Measurements from ENCODE around the gene AGT.
"Not testable (repeated sequence)": the region's sequence is repeated elsewhere in the genome, so short reads cannot be mapped to it uniquely, and the experiment has no call there.

Gene AGT

DNA sequence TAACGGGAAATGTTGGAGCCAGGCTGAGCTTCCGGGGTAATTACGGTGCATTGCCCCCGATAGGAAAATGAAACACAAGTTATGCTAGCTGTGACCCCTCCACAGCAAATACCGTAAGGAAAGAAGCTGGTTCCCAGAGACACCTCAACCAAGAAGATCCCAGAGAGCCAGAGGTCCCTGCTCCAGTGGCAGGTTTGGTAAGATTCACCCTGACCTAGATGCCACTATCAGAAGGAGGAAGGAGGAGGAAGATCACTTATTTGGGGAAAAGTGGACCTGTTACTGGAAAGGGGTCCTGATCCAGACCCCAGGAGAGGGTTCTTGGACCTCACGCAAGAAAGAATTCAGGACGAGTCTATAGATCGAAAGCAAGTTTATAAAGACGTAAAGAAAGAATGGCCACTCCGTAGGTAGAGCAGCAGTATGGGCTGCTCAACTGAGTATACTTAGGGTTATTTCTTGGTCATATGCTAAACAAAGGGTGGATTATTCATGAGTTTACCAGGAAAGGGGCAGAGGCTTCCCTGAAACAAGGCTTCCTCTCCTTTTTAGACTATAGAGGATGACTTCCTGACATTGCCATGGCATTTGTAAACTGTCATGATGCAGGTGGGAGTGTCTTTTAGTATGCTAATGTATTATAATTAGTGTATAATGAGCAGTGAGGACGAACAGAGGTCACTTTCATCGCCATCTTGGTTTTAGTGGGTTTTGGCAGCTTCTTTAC is 25.8 kb upstream of the AGT start:
- no peaks in the 10 kb centered on the region for H3K27me3 ChIP-seq (ENCODE audit: control insufficient read depth, insufficient read depth, low read length)
- no peak overlapping the region for H3K9ac ChIP-seq (ENCODE audit: low read length)
- H3K4me3 ChIP-seq (ENCODE audit: low read depth, low read length), result no peak overlapping the region
- H3K36me3 ChIP-seq (ENCODE audit: control insufficient read depth, insufficient read depth, low read length), result no peaks in the 10 kb centered on the region
- peaks cover 3% of the 10 kb centered on the region; the same call in 1 of the 2 replicates for H3K4me1 ChIP-seq (ENCODE audit: control insufficient read depth, insufficient read depth, low read length)
- H3K27ac ChIP-seq (ENCODE audit: low read depth, low read length), result no peak overlapping the region
- H3K9me3 ChIP-seq (ENCODE audit: control insufficient read depth, insufficient read depth, low read depth, low read length), result peaks cover 4% of the 10 kb centered on the region

DNA sequence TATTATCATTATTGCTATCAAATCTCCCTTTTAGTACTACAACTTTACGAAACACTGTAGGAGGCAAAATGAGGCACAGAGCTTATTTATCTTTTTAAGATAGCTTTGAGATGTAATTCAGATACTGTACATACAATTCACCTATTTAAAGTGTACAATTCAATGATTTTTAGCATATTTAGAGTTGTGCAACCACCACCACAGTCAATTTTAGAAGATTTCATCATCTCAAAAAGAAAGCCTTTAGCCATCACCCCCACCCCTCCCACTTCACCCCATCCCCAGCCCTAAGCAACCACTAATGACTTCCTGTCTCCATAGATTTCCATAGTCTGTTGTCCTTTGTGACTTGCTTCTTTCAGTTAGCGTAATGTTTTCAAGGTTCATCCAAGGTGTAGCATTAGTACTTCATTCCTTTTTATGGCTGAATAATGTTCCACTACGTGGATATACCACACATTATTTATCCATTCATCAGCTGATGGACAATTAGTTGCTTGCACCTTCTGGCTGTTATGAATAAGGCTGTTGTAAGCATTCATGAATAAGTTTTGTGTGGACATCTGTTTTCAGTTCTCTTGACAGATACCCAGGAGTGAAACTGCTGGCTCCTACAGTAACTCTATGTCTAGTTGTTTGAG is 23.8 kb upstream of the AGT start:
- Histone ChIP-seq H3K27ac (ENCODE audit: low read depth, low read length) (no peak overlapping the region), H3K36me3 (ENCODE audit: control insufficient read depth, insufficient read depth, low read length) (no peaks in the 10 kb centered on the region), H3K4me3 (ENCODE audit: low read depth, low read length) (no peak overlapping the region), H3K9ac (ENCODE audit: low read length) (no peak overlapping the region), H3K9me3 (ENCODE audit: control insufficient read depth, insufficient read depth, low read depth, low read length) (peaks cover 4% of the 10 kb centered on the region), H3K27me3 (ENCODE audit: control insufficient read depth, insufficient read depth, low read length) (no peaks in the 10 kb centered on the region), H3K4me1 (ENCODE audit: control insufficient read depth, insufficient read depth, low read length) (no peaks in the 10 kb centered on the region)

DNA sequence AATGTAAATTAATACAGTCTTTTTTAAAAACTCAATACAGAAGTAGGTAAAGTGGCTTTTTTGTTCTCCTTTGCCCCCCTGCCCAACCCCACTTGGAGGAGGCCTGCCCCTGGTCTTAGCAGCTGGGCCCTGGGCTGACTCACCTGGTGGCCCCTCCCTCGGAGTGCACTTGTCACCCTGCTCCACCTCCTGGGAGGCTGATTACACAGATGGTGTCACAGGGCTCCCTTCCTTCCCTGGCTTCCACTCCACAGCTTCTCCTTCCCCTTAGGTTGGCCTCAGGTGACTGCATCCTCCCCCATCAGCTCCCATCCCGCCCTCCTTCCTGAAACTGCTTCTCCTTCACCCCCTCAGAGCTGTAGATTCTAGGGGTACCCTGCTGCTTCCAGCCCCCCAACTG is 21.5 kb upstream of the AGT start:
- peaks cover 4% of the 10 kb centered on the region for H3K9me3 ChIP-seq (ENCODE audit: control insufficient read depth, insufficient read depth, low read depth, low read length)
- H3K9ac ChIP-seq (ENCODE audit: low read length), result no peak overlapping the region
- no peak overlapping the region for H3K27ac ChIP-seq (ENCODE audit: low read depth, low read length)
- no peaks in the 10 kb centered on the region for H3K4me1 ChIP-seq (ENCODE audit: control insufficient read depth, insufficient read depth, low read length)
- no peaks in the 10 kb centered on the region for H3K36me3 ChIP-seq (ENCODE audit: control insufficient read depth, insufficient read depth, low read length)
- no peak overlapping the region for H3K4me3 ChIP-seq (ENCODE audit: low read depth, low read length)
- no peaks in the 10 kb centered on the region for H3K27me3 ChIP-seq (ENCODE audit: control insufficient read depth, insufficient read depth, low read length)

DNA sequence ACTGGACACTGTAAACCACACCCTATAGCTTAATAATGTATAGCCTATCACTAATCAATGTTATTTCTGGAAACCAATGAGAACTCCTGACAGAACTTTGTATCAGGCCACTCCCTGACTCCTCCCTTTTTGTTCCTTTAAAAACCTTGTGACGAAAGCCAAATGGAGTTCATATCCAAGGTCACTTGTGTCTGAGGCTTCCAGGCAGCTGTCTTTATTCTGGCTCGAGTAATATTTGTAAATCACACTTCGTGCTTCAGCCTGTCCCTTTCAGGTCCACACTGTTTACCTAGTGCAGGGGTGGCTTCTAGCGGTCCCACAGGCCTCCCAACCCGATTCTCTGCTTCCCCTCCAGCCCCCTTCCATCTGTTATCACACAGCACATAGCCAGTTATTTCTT is 17.1 kb upstream of the AGT start:
- no peak overlapping the region for H3K9ac ChIP-seq (ENCODE audit: low read length)

DNA sequence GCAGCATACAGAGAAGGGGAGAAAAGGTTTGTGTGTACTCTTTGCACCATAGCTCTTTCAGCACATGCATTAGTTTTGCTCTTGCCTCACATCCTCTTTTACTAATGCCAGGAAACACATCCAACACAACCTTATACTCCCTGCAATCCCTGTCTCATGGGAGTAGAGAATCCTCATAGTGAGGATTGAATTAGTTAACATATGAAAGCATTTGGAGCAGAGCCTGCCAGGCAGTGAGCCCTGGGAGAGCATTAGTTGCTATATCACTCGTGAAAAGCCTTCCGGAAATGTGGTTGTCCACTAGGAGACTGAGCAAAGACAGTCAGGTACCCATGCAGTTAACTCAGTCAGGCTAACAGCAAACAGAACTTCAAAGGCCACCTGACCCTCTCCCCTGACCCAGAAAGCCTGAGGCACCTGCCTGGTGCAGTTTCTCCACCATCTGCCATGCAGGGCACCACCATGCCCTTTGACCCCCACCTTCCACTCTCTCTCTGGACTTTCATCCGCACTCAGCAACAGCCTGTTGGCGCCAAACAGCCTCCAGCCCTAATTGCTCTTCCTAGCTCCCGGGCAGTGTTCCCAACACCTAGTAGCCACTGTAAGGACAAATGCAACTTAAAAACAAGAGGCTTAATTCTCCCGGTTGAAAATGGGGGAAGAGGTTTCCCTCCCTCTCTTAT is 14.9 kb upstream of the AGT start:
- no peaks in the 10 kb centered on the region for H3K27me3 ChIP-seq (ENCODE audit: control insufficient read depth, insufficient read depth, low read length)
- no peaks in the 10 kb centered on the region for H3K36me3 ChIP-seq (ENCODE audit: control insufficient read depth, insufficient read depth, low read length)
- no peak overlapping the region for H3K4me3 ChIP-seq (ENCODE audit: low read depth, low read length)
- H3K9ac ChIP-seq (ENCODE audit: low read length), result no peak overlapping the region
- peaks cover 16% of the 10 kb centered on the region for H3K4me1 ChIP-seq (ENCODE audit: control insufficient read depth, insufficient read depth, low read length)
- H3K27ac ChIP-seq (ENCODE audit: low read depth, low read length), result no peak overlapping the region
- H3K9me3 ChIP-seq (ENCODE audit: control insufficient read depth, insufficient read depth, low read depth, low read length), result no peaks in the 10 kb centered on the region

More for the DNA sequence above, 17.1 kb upstream of the AGT start:
- Histone ChIP-seq H3K27me3 (ENCODE audit: control insufficient read depth, insufficient read depth, low read length) (no peaks in the 10 kb centered on the region), H3K36me3 (ENCODE audit: control insufficient read depth, insufficient read depth, low read length) (no peaks in the 10 kb centered on the region), H3K4me3 (ENCODE audit: low read depth, low read length) (no peak overlapping the region), H3K9me3 (ENCODE audit: control insufficient read depth, insufficient read depth, low read depth, low read length) (no peaks in the 10 kb centered on the region), H3K4me1 (ENCODE audit: control insufficient read depth, insufficient read depth, low read length) (peaks cover 16% of the 10 kb centered on the region), H3K27ac (ENCODE audit: low read depth, low read length) (no peak overlapping the region)

DNA sequence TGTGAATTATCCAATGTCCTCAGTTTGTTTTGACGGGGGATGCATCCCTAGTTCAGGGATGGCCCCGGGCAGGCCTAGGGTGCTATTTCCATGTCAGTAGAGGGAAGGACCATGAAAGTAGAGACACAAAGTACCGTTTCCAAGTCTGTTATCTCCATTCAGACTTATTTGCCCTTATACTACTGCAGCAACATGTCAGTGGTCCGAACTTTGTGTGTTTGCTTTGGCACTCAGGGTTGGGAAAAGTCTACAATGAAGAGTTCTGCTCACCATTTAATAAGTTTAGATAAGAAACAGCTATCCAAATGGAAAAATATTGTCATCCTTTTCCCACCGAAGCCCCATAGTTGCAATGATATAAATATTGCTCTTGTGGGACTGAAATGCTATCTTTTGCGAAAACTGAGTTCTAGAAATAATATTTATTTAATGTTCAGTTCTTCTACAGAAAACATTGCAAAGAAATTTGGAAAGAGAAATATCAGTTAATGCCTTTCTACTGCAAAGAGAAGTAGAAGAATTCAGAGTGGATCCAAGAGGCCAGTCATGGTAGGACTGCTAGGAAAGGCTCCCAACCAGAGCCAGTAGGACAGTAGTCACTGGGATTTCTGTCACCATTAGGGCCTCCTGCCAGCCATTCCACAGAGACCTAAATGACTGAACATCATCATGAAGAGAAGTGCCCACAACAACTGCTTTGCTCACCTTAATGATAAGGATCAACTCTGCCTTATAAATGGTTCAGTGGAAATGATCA is 11.5 kb upstream of the AGT start:
- H3K9ac ChIP-seq (ENCODE audit: low read length), result no peak overlapping the region
- H3K4me3 ChIP-seq (ENCODE audit: low read depth, low read length), result no peak overlapping the region
- peaks cover 16% of the 10 kb centered on the region for H3K4me1 ChIP-seq (ENCODE audit: control insufficient read depth, insufficient read depth, low read length)
- H3K9me3 ChIP-seq (ENCODE audit: control insufficient read depth, insufficient read depth, low read depth, low read length), result peaks cover 19% of the 10 kb centered on the region
- H3K27ac ChIP-seq (ENCODE audit: low read depth, low read length), result no peak overlapping the region
- no peaks in the 10 kb centered on the region for H3K27me3 ChIP-seq (ENCODE audit: control insufficient read depth, insufficient read depth, low read length)
- no peaks in the 10 kb centered on the region for H3K36me3 ChIP-seq (ENCODE audit: control insufficient read depth, insufficient read depth, low read length)

DNA sequence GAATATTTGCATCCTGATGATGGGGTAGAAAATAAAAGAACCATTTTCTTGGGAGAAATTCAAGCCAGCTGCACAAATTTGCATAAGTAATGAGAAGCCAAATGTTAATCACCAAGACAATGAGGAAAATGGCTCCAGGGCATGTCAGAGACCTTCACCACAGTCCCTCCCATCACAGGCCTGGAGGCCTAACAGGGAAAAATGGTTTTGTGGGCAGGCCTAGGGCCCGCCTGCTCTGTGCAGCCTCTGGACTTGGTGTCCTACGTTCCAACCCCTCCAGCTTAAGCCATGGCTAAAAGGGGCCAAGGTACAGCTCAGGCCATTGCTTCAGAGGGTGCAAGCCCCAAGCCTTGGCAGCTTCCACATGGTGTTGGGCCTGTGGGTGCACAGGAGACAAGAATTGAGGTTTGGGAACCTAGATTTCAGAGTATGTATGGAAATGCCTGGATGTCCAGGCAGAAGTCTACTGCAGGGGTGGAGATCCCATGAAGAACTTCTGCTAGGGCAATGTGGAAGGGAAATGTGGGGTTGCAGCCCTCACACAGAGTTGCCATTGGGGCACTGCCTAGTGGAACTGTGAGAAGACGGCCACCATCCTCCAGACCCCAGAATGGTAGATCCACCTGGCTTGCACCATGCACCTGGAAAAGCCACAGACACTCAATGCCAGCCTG is 8.1 kb upstream of the AGT start:
- H3K27me3 ChIP-seq (ENCODE audit: control insufficient read depth, insufficient read depth, low read length); H3K4me1 ChIP-seq (ENCODE audit: control insufficient read depth, insufficient read depth, low read length); H3K36me3 ChIP-seq (ENCODE audit: control insufficient read depth, insufficient read depth, low read length): not testable (repeated sequence)

DNA sequence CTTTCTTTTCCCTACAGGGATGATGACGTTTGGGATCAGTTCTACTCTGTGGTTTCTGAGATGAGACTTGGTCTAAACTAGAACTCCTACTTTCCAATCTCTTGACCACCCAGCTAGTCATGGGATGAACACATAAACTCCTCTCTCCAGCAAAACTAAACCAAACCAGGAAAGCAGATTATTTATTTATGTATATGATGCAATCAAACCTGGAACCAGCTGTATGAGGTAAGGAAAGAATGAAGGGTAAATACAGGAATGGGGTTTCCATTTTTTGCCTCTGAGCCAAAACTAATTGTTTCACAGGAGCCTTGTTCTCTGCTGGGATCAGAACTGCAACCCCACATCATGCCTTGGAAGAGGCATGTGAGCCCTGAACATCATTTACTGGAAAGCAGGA is 3.3 kb upstream of the AGT start:
- Histone ChIP-seq H3K4me1 (ENCODE audit: control insufficient read depth, insufficient read depth, low read length) (peaks cover 10% of the 10 kb centered on the region; the same call in 1 of the 2 replicates), H3K4me3 (ENCODE audit: low read depth, low read length) (no peak overlapping the region), H3K27ac (ENCODE audit: low read depth, low read length) (no peak overlapping the region), H3K9me3 (ENCODE audit: control insufficient read depth, insufficient read depth, low read depth, low read length) (peaks cover 8% of the 10 kb centered on the region), H3K27me3 (ENCODE audit: control insufficient read depth, insufficient read depth, low read length) (no peaks in the 10 kb centered on the region), H3K9ac (ENCODE audit: low read length) (no peak overlapping the region), H3K36me3 (ENCODE audit: control insufficient read depth, insufficient read depth, low read length) (no peaks in the 10 kb centered on the region)

More for the DNA sequence above, 8.1 kb upstream of the AGT start:
- H3K9ac ChIP-seq (ENCODE audit: low read length); H3K27ac ChIP-seq (ENCODE audit: low read depth, low read length); H3K4me3 ChIP-seq (ENCODE audit: low read depth, low read length): not testable (repeated sequence)
- peaks cover 19% of the 10 kb centered on the region for H3K9me3 ChIP-seq (ENCODE audit: control insufficient read depth, insufficient read depth, low read depth, low read length)

DNA sequence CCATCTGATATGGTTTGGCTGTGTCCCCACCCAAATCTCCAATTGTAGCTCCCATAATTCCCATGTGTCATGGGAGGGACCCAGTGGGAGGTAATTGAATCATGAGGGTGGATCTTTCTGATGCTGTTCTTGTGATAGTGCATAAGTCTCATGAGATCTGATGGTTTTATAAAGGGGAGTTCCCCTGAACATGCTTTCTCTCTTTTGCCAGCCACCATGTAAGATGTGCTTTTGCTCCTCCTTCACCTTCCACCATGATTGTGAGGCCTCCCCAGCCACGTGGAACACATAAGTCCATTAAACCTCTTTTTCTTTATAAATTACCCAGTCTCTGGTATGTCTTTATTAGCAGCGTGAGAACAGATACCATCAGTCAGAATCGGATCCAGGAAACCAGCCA is 2.5 kb upstream of the AGT start:
- H3K9ac ChIP-seq (ENCODE audit: low read length); H3K27ac ChIP-seq (ENCODE audit: low read depth, low read length); H3K4me1 ChIP-seq (ENCODE audit: control insufficient read depth, insufficient read depth, low read length); H3K36me3 ChIP-seq (ENCODE audit: control insufficient read depth, insufficient read depth, low read length); H3K9me3 ChIP-seq (ENCODE audit: control insufficient read depth, insufficient read depth, low read depth, low read length); H3K4me3 ChIP-seq (ENCODE audit: low read depth, low read length); H3K27me3 ChIP-seq (ENCODE audit: control insufficient read depth, insufficient read depth, low read length): not testable (repeated sequence)

DNA sequence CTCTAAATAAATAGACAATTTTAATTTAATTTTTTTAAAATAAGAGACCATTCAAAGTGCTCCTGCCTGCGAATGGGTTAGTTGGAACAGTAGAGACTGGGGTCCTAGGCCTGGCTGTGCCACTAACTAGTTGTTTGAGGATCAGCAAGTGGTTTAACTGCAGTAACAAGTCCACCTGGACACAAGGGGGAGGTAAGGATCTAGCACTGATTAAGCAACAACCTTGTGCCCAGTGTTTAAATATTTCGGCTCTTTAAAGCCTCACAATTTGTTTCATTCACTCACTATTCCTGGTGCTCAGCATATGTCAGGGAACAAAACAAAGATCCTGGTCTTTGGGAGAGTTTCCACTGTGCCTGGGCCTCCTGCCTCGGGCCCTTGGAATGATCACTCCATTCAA is 1.6 kb upstream of the AGT start:
- no peak overlapping the region for H3K9ac ChIP-seq (ENCODE audit: low read length)
- no peak overlapping the region for H3K27ac ChIP-seq (ENCODE audit: low read depth, low read length)
- H3K4me1 ChIP-seq (ENCODE audit: control insufficient read depth, insufficient read depth, low read length), result peaks cover 10% of the 10 kb centered on the region; the same call in 1 of the 2 replicates
- no peak overlapping the region for H3K4me3 ChIP-seq (ENCODE audit: low read depth, low read length)
- no peaks in the 10 kb centered on the region for H3K9me3 ChIP-seq (ENCODE audit: control insufficient read depth, insufficient read depth, low read depth, low read length)
- no peaks in the 10 kb centered on the region for H3K36me3 ChIP-seq (ENCODE audit: control insufficient read depth, insufficient read depth, low read length)
- H3K27me3 ChIP-seq (ENCODE audit: control insufficient read depth, insufficient read depth, low read length), result no peaks in the 10 kb centered on the region
